HepG2 (cell line): ENCODE results near the gene CXCL17. TPM values are rescaled to one million over a fixed set of nuclear protein-coding genes. Genes with fewer than 3 reads are reported as not detected.
A peak's percentile ranks its signal among the peaks of the same experiment; 100 is the strongest.

Source experiments
- BCL3 ChIP-seq: sonication (generic); formaldehyde crosslinking; IDR thresholded peaks from 2 replicates; pipeline ENCODE4 v1.5.1; 2020; ENCODE audit warnings: mild to moderate bottlenecking, missing genetic modification reagents, moderate library complexity
- CAMTA2 ChIP-seq: sonication (generic); formaldehyde crosslinking; IDR thresholded peaks from 2 replicates; pipeline ENCODE4 v1.4.0; 2020; ENCODE audit warnings: mild to moderate bottlenecking, missing genetic modification reagents, borderline replicate concordance
- GPN1 ChIP-seq: sonication (generic); formaldehyde crosslinking; IDR thresholded peaks from 2 replicates; pipeline ENCODE4 v1.5.1; 2020; ENCODE audit warnings: missing genetic modification reagents, borderline replicate concordance
- KDM2A ChIP-seq: sonication (generic); formaldehyde crosslinking; IDR thresholded peaks from 2 replicates; pipeline ENCODE4 v1.4.0; 2020; ENCODE audit warnings: low read depth, missing genetic modification reagents, borderline replicate concordance
- KDM3A ChIP-seq: IDR thresholded peaks from 2 replicates; pipeline ENCODE4 v1.6.1; 2018; ENCODE audit warnings: low read depth, missing compliant biosample characterization
- KLF15 ChIP-seq: sonication (generic); formaldehyde crosslinking; IDR thresholded peaks from 2 replicates; pipeline ENCODE4 v1.8.1; 2023; ENCODE audit warnings: borderline replicate concordance, mild to moderate bottlenecking, inconsistent platforms, missing genetic modification reagents, mixed read lengths
- MEIS2 ChIP-seq: sonication (generic); formaldehyde crosslinking; IDR thresholded peaks from 2 replicates; pipeline ENCODE4 v1.9.0; 2021; ENCODE audit warnings: mild to moderate bottlenecking, missing genetic modification reagents
- NFRKB ChIP-seq: fragments of 450-650 bp; IDR thresholded peaks from 2 replicates; pipeline ENCODE4 v1.6.1; 2017
- PITX1 ChIP-seq: sonication (generic); formaldehyde crosslinking; IDR thresholded peaks from 2 replicates; pipeline ENCODE4 v1.5.1; 2020; ENCODE audit warnings: mild to moderate bottlenecking, missing genetic modification reagents
- RBM39 ChIP-seq: fragments of 200-400 bp; formaldehyde crosslinking; IDR thresholded peaks from one replicate; pipeline ENCODE4 v1.6.1; 2018; ENCODE audit warnings: antibody characterized with exemption, mild to moderate bottlenecking, low read depth, low read length; ENCODE audit not compliant: poor library complexity, severe bottlenecking
- SP140L ChIP-seq: sonication (generic); formaldehyde crosslinking; IDR thresholded peaks from 2 replicates; pipeline ENCODE4 v1.4.0; 2020; ENCODE audit warnings: missing genetic modification reagents, borderline replicate concordance
- THYN1 ChIP-seq: sonication (generic); formaldehyde crosslinking; IDR thresholded peaks from 2 replicates; pipeline ENCODE4 v1.8.1; 2023; ENCODE audit warnings: low read depth, mild to moderate bottlenecking, moderate library complexity, missing genetic modification reagents, borderline replicate concordance
- ZBTB38 ChIP-seq: sonication (generic); formaldehyde crosslinking; IDR thresholded peaks from 2 replicates; pipeline ENCODE4 v1.5.1; 2020; ENCODE audit warnings: mild to moderate bottlenecking, missing genetic modification reagents
- ZNF44 ChIP-seq: sonication (generic); formaldehyde crosslinking; IDR thresholded peaks from 2 replicates; pipeline ENCODE4 v1.5.1; 2020; ENCODE audit warnings: mild to moderate bottlenecking, missing genetic modification reagents
- ZNF512B ChIP-seq: sonication (generic); formaldehyde crosslinking; IDR thresholded peaks from 2 replicates; pipeline ENCODE4 v1.5.1; 2020; ENCODE audit warnings: missing genetic modification reagents, mild to moderate bottlenecking, borderline replicate concordance
- ZNF530 ChIP-seq: sonication (generic); formaldehyde crosslinking; IDR thresholded peaks from 2 replicates; pipeline ENCODE4 v1.5.0; 2020; ENCODE audit warnings: low read depth, mild to moderate bottlenecking, missing genetic modification reagents
- ZNF556 ChIP-seq: sonication (generic); formaldehyde crosslinking; IDR thresholded peaks from 2 replicates; pipeline ENCODE4 v1.4.0; 2020; ENCODE audit warnings: mild to moderate bottlenecking, missing genetic modification reagents, borderline replicate concordance
- ZNF704 ChIP-seq: sonication (generic); formaldehyde crosslinking; IDR thresholded peaks from 2 replicates; pipeline ENCODE4 v1.8.1; 2023; ENCODE audit warnings: mild to moderate bottlenecking, inconsistent platforms, moderate library complexity, missing genetic modification reagents, borderline replicate concordance
- ZNF746 ChIP-seq: sonication (generic); formaldehyde crosslinking; IDR thresholded peaks from 2 replicates; pipeline ENCODE4 v1.8.0; 2022; ENCODE audit warnings: mild to moderate bottlenecking, missing genetic modification reagents
- ZNF792 ChIP-seq: IDR thresholded peaks from 2 replicates; pipeline ENCODE4 v1.6.1; 2016
- polyA plus RNA-seq, 8 experiments: library from polyadenylated mRNA; depleted of rRNA in 3 of 8; stranded (reverse) in 7 of 8; unstranded in 1 of 8; fragments of >200 nt; fragmentation: Illumina TruSeq in 4 of 8; extraction: Trizol in 4 of 8; gene quantifications; 2 replicates each; pipeline versions ENCODE4 v1.2.1 to v1.2.3, GENCODE V29; 2011 to 2016; ENCODE audit warnings: low read depth in 4 of 8, missing spikeins in 1 of 8, mixed read lengths in 1 of 8; ENCODE audit not compliant: insufficient read depth in 1 of 8
- total RNA-seq, 5 experiments: library from RNA; depleted of rRNA; stranded (reverse); fragments of >200 nt; fragmentation: Illumina TruSeq; extraction: Trizol; gene quantifications; 2 replicates each; pipeline ENCODE4 v1.2.3, GENCODE V29; 2016; ENCODE audit warnings: low read depth in 1 of 5

The CXCL17 gene
- total and polyA plus RNA-seq, 2 of the 13 experiments (the other 11 are each of a cell fraction or from before 2014, with no cell fraction given): 0.12 TPM; not detected in 1

GRCh38 chr19:42450314-42450934 is 7.7 kb upstream of the CXCL17 start (continued):
- TF ChIP-seq ZNF704 (CRISPR knock-in tag) (no peak), SP140L (CRISPR knock-in tag) (no peak), ZNF556 (CRISPR knock-in tag) (peak; percentile 84; the same call in 1 of the 2 replicates), THYN1 (0 out of 2 replicates have a peak, but pooled peaks have one; percentile 50), BCL3 (CRISPR knock-in tag) (no peak), PITX1 (peak; percentile 88), ZNF44 (CRISPR knock-in tag) (no peak), MEIS2 (peak; percentile 99), ZNF512B (CRISPR knock-in tag) (peak; percentile 84; the same call in 1 of the 2 replicates), KDM2A (CRISPR knock-in tag) (peak; percentile 81), ZNF792 (CRISPR knock-in tag) (peak; percentile 64; the same call in 1 of the 2 replicates), CAMTA2 (CRISPR knock-in tag) (no peak), GPN1 (no peak), KDM3A (CRISPR knock-in tag) (peak; percentile 84), NFRKB (no peak), KLF15 (CRISPR knock-in tag) (no peak), ZNF530 (no peak), RBM39 (no peak), ZBTB38 (CRISPR knock-in tag) (no peak), ZNF746 (CRISPR knock-in tag) (peak; percentile 85; the same call in 1 of the 2 replicates)
